Tibial nerve (tissue), 4 donors: ENCODE data around the gene LRRTM1. TPM values are rescaled to one million over a fixed set of nuclear protein-coding genes. Genes with fewer than 3 reads are reported as not detected.

Experiments used
- DNase-seq, 2 donors: peaks; one replicate each; pipeline ENCODE4 v3.0.0-alpha.2; 2019; ENCODE audit warnings: low spot score in 2 of 2
- H3K27ac ChIP-seq, 4 donors: fragments of 200-600 bp; sonication (generic) in 3 of 4; one replicate each; pipeline ENCODE4 v1.5.1; 2017 to 2019; ENCODE audit warnings: mild to moderate bottlenecking in 1 of 4
- H3K27me3 ChIP-seq, 2 donors: fragments of 200-600 bp; sonication (generic) in 1 of 2; one replicate each; pipeline versions ENCODE4 v1.5.1 to v1.6.0; 2017 to 2019
- H3K36me3 ChIP-seq, 3 donors: fragments of 200-600 bp; sonication (generic); one replicate each; pipeline ENCODE4 v1.5.1; 2018 to 2019
- H3K4me1 ChIP-seq, 4 donors: fragments of 200-600 bp; sonication (generic) in 3 of 4; one replicate each; pipeline ENCODE4 v1.5.1; 2017 to 2019
- H3K4me3 ChIP-seq, 4 donors: fragments of 200-600 bp; sonication (generic) in 3 of 4; one replicate each; pipeline ENCODE4 v1.5.1; 2017 to 2019; ENCODE audit warnings: mild to moderate bottlenecking in 1 of 4, moderate library complexity in 1 of 4
- H3K9me3 ChIP-seq, 4 donors: fragments of 200-600 bp; sonication (generic) in 3 of 4; one replicate each; pipeline ENCODE4 v1.5.1; 2017 to 2019
- EP300 ChIP-seq, 2 donors: sonication (generic); formaldehyde crosslinking; IDR thresholded peaks; one replicate each; pipeline ENCODE4 v1.6.1; 2017; ENCODE audit warnings: antibody characterized with exemption in 2 of 2, mild to moderate bottlenecking in 1 of 2
- POLR2A ChIP-seq, 2 donors: fragments of 450-650 bp; IDR thresholded peaks; one replicate each; pipeline ENCODE4 v1.6.1; 2017; ENCODE audit warnings: antibody characterized with exemption in 2 of 2, mild to moderate bottlenecking in 2 of 2, moderate library complexity in 2 of 2
- WGBS, 2 donors: methylation state at CpG; one replicate each; pipeline ENCODE4 v1.1.5; 2018; 5-methylcytosine and 5-hydroxymethylcytosine counted together
- total RNA-seq, 4 donors: library from RNA; depleted of rRNA; stranded (reverse); fragments of >200 nt; gene quantifications; one replicate each; pipeline ENCODE4 v1.1.0, GENCODE V29; 2016
- TF ChIP-seq, protein P1 (sequence below), 5 experiments: fragments of 200-600 bp in 3 of 5; fragments of 450-650 bp in 2 of 5; sonication (generic) in 3 of 5; IDR thresholded peaks; one replicate each; pipeline ENCODE4 v1.5.1; 2016 to 2019; ENCODE audit warnings: antibody characterized with exemption in 5 of 5, mild to moderate bottlenecking in 3 of 5, moderate library complexity in 2 of 5

The LRRTM1 gene, protein sequence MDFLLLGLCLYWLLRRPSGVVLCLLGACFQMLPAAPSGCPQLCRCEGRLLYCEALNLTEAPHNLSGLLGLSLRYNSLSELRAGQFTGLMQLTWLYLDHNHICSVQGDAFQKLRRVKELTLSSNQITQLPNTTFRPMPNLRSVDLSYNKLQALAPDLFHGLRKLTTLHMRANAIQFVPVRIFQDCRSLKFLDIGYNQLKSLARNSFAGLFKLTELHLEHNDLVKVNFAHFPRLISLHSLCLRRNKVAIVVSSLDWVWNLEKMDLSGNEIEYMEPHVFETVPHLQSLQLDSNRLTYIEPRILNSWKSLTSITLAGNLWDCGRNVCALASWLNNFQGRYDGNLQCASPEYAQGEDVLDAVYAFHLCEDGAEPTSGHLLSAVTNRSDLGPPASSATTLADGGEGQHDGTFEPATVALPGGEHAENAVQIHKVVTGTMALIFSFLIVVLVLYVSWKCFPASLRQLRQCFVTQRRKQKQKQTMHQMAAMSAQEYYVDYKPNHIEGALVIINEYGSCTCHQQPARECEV
- total RNA-seq: 1 to 10 TPM in 3 of 4 donors, under 1 TPM in 1; 0.59 to 2.4 (median 1.8) TPM

DNA sequence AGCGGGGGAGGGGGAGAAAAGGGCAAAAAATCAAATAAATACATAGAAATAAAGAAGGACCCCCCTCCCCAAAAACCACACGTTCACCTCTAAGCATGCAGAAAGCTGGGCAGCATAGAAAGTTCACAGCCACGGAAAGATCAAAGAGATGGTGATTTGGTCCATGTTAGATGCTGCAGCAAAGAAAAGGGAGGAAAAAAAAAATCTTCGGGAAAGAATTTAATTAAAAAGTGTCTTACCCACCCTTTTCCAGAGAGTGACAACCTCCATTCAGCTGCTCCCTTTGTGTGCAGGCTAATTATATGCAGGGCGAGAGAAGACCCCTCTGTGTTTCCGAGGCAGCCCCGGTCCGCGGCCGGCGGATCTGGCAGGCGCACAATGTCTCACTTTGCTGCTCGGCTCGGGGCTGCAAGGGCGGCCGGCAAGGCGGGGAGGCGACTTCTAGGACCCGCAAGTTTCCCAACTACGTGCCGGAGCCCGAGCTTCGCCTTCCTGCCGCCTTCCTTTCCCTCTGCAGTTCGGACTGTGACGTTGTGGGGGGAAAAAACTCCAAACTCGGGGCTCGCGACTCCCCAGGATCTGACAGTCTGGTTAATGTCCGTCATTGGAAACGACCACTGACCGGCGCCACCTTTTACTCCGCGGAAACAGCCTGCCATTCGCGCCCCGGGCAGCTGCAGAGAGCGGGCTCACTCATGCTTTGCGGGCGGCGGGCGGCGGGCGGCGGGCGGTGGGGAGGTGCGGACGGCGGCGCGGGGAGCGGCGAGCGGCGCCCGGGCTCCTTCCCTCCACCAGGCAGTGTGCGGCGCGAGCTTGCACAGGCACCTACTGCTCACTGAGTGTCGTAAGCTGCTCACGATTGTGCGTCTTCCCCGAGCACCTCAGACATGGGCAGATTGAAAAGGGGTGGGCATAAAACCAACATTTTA lies at the start of gene LRRTM1:
LRRTM1 (minus strand) TSS at position 844 of the 929 bp plus-strand sequence. CDS start 933 bp downstream, outside the sequence.
- DNase-seq: no peak
- Histone ChIP-seq H3K36me3 (no peaks in the 10 kb centered on the region), H3K27me3 (peaks cover 0 to 33% of the 10 kb centered on the region in 2 donors), H3K27ac (peak within 1 kb of the TSS in 2 of 4 donors; percentile 5 to 76), H3K9me3 (no peaks in the 10 kb centered on the region), H3K4me1 (peaks cover 0 to 19% (median 0%) of the 10 kb centered on the region in 4 donors), H3K4me3 (peak within 1 kb of the TSS; percentile 25 to 53 (median 36))
- 0 to 1% methylated on average over 46 to 49 of the region's 64 CpGs for WGBS, 2 donors
- no peak for TF ChIP-seq POLR2A (IDR thresholded peaks at IDR 0.05)
- TF ChIP-seq EP300 (IDR thresholded peaks at IDR 0.05): no peak
- TF ChIP-seq, protein P1, sequence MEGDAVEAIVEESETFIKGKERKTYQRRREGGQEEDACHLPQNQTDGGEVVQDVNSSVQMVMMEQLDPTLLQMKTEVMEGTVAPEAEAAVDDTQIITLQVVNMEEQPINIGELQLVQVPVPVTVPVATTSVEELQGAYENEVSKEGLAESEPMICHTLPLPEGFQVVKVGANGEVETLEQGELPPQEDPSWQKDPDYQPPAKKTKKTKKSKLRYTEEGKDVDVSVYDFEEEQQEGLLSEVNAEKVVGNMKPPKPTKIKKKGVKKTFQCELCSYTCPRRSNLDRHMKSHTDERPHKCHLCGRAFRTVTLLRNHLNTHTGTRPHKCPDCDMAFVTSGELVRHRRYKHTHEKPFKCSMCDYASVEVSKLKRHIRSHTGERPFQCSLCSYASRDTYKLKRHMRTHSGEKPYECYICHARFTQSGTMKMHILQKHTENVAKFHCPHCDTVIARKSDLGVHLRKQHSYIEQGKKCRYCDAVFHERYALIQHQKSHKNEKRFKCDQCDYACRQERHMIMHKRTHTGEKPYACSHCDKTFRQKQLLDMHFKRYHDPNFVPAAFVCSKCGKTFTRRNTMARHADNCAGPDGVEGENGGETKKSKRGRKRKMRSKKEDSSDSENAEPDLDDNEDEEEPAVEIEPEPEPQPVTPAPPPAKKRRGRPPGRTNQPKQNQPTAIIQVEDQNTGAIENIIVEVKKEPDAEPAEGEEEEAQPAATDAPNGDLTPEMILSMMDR (IDR thresholded peaks at IDR 0.05): no peak

DNA sequence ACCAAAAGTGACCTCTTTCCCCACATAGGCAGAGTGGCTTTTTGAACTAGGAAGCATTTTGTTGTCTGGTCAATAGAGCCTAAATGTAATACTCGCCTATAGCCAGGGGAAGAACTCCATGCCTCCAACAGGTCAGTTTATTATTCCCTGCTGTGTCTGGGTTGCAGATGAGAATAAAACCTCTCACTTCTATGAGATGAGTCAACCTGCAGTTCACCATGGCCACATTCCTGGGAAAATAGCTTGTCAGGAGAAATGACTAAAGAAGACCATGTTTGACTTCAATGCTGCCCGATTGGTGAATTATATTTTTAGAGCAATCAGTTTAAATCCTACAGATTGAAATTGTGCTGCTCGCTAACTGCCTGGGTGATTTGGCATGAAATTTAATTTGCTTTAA lies 46.7 kb upstream of the LRRTM1 start:
- H3K36me3 ChIP-seq: no peaks in the 10 kb centered on the region
- H3K27me3 ChIP-seq: no peaks in the 10 kb centered on the region
- TF ChIP-seq, protein P1 (IDR thresholded peaks at IDR 0.05): no peak
- TF ChIP-seq EP300 (IDR thresholded peaks at IDR 0.05) (no peak), POLR2A (IDR thresholded peaks at IDR 0.05) (no peak)
- WGBS, 2 donors: 90 to 96% methylated on average over 3 of the region's 3 CpGs
- no peaks in the 10 kb centered on the region for H3K9me3 ChIP-seq
- DNase-seq: no peak
- no peak overlapping the region for H3K27ac ChIP-seq
- no peak overlapping the region for H3K4me3 ChIP-seq
- no peaks in the 10 kb centered on the region for H3K4me1 ChIP-seq

DNA sequence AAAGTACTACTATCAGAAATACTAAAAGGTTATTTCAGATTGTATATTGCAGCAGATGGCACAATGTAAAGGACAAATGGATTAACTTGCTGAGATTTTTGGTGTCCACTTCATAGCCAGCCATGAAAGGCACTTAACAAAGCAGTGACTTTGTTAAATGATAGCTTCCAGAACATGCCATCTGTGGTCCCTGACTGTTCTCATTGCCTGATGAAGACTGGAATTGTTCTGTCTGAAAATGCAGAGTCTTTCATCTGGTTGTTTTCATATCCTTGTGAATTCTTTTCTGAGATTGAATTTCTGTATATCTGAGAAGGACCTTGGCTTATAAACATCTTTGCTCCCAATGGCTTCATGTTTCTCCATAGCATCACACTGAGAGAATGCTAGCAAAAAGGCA lies 44.4 kb upstream of the LRRTM1 start:
- TF ChIP-seq EP300 (IDR thresholded peaks at IDR 0.05): no peak
- no peak for TF ChIP-seq POLR2A (IDR thresholded peaks at IDR 0.05)
- TF ChIP-seq, protein P1 (IDR thresholded peaks at IDR 0.05): no peak
- DNase-seq: no peak
- no peaks in the 10 kb centered on the region for H3K4me1 ChIP-seq
- no peak overlapping the region for H3K4me3 ChIP-seq
- no peak overlapping the region for H3K27ac ChIP-seq
- no peaks in the 10 kb centered on the region for H3K9me3 ChIP-seq
- H3K27me3 ChIP-seq: no peaks in the 10 kb centered on the region
- no peaks in the 10 kb centered on the region for H3K36me3 ChIP-seq

DNA sequence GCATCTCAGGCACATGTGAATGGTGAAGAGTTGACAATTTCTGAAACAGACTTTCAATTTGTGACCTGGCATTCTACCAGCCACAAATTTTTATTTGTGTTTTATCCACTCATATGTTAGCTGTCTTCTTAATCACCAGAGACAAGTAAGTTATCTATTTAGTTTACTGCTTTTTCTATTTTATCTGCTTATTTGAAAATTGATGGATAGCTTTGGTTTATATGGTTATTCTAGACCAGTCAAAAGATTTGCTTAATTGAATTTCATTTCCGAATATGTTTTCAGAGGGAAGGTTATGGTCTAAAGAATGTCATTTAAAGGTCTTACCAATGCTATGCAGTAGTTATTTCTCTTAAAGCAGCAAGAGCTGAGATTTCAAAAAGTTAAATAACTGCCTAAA lies 43.5 kb upstream of the LRRTM1 start:
- TF ChIP-seq, protein P1 (IDR thresholded peaks at IDR 0.05): no peak
- no peak for TF ChIP-seq EP300 (IDR thresholded peaks at IDR 0.05)
- no peak for TF ChIP-seq POLR2A (IDR thresholded peaks at IDR 0.05)
- WGBS, 2 donors: 80 to 88% methylated on average over 1 of the region's 1 CpG
- no peaks in the 10 kb centered on the region for H3K4me1 ChIP-seq
- DNase-seq: no peak
- no peaks in the 10 kb centered on the region for H3K9me3 ChIP-seq
- no peaks in the 10 kb centered on the region for H3K36me3 ChIP-seq
- H3K27ac ChIP-seq: no peak overlapping the region
- H3K4me3 ChIP-seq: no peak overlapping the region
- H3K27me3 ChIP-seq: no peaks in the 10 kb centered on the region
